MCF 10A (cell line): ENCODE measurements around the gene GRB2. TPM values are rescaled to one million over a fixed set of nuclear protein-coding genes. Genes with fewer than 3 reads are reported as not detected.
A peak's percentile ranks its signal among the peaks of the same experiment; 100 is the strongest.

Source experiments
- BruUV-seq: library from RNA; stranded (reverse); fragments of 400-500 nt; replicated peaks from 2 replicates; lab custom pipeline; 2021; lab: Mats Ljungman, UMichigan
- CTCF ChIA-PET: fragments of 300-600 bp; sonication (Branson Sonifier 250); formaldehyde crosslinking; extraction: SDS; loops from one replicate; lab custom pipeline; 2021; ENCODE audit warnings: antibody characterized with exemption, inconsistent platforms; lab: Yijun Ruan, JAX
- POLR2A ChIA-PET: fragments of 300-600, 350-650 bp; sonication (Branson Sonifier 250); formaldehyde crosslinking; extraction: SDS; loops from one replicate; lab custom pipeline; 2020; ENCODE audit warnings: antibody characterized with exemption, inconsistent platforms; lab: Yijun Ruan, JAX
- DNase-seq: peaks from one replicate; pipeline ENCODE4 v3.0.0-alpha.2; 2018; ENCODE audit not compliant: unreplicated experiment
- H3K27ac Mint-ChIP-seq: one replicate; pipeline ENCODE4 v1.8.0; 2022; ENCODE audit warnings: mild to moderate bottlenecking, low read depth, mixed read lengths; ENCODE audit not compliant: unreplicated experiment
- H3K27me3 Mint-ChIP-seq: one replicate; pipeline ENCODE4 v1.8.0; 2022; ENCODE audit warnings: mixed read lengths; ENCODE audit not compliant: insufficient read depth, unreplicated experiment
- H3K36me3 Mint-ChIP-seq: one replicate; pipeline ENCODE4 v1.8.0; 2022; ENCODE audit warnings: mild to moderate bottlenecking, moderate library complexity, mixed read lengths; ENCODE audit not compliant: insufficient read depth, unreplicated experiment
- H3K4me1 Mint-ChIP-seq: one replicate; pipeline ENCODE4 v1.8.0; 2022; ENCODE audit warnings: mixed read lengths; ENCODE audit not compliant: insufficient read depth, unreplicated experiment
- H3K4me3 Mint-ChIP-seq: one replicate; pipeline ENCODE4 v1.8.0; 2022; ENCODE audit warnings: mild to moderate bottlenecking, moderate library complexity, mixed read lengths; ENCODE audit not compliant: unreplicated experiment
- H3K9me3 Mint-ChIP-seq: one replicate; pipeline ENCODE4 v1.8.0; 2022; ENCODE audit warnings: mixed read lengths; ENCODE audit not compliant: unreplicated experiment
- intact Hi-C: fragments of 100-400 bp; cut with micrococcal nuclease; formaldehyde crosslinking; loops from 2 replicates; pipeline ENCODE4 v1.14.1; 2022
- total RNA-seq: library from RNA; stranded (reverse); gene quantifications from 2 replicates; pipeline ENCODE4 v1.2.3, GENCODE V29; 2022
- TF ChIP-seq, protein P1 (sequence below): fragments of 200-600 bp; IDR thresholded peaks from one replicate; pipeline ENCODE4 v1.8.0; 2022; ENCODE audit warnings: antibody characterized with exemption, mild to moderate bottlenecking; ENCODE audit not compliant: unreplicated experiment

The GRB2 gene
- total RNA-seq, 1 experiment from 2014 or later = 67.1 TPM

DNA sequence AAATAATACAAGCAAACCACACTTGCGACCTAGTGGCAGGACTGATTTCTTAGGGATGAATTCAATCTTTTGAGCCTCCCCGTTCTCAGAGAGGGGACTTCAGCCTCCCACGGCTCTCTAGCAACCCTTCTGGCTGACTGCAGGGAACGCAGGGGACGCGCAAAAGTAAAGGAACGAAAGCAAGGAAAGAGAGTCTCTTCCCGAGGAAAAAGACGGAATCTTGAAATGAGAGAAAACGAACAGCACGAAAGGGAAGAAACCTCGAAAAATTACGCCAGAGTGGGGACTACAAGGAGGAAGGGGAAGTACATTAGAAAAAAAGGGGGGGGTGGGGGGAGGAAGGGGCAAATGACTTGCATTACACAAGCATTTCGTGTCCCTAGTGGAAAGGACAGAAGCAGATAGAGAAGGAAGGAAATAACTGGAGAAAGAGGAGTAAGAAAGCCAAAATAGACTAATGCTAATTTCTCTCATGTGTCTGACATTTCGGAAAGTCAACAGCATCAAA lies 1.2 kb downstream of the GRB2 start:
- Mint-ChIP-seq H3K27ac (peak overlapping the region; percentile 80), H3K36me3 (peaks cover 13% of the 10 kb centered on the region), H3K4me3 (peak overlapping the region; percentile 88), H3K27me3 (no peaks in the 10 kb centered on the region), H3K4me1 (peaks cover 11% of the 10 kb centered on the region), H3K9me3 (no peaks in the 10 kb centered on the region)
- CTCF ChIA-PET = interaction anchor here (0.6 to 1.9 kb wide), 7 partner anchors 14 to 506 kb away, joined by 3 to 15 read pairs (median 3); no protein-coding TSS in a partner anchor
- TF ChIP-seq, protein P1, sequence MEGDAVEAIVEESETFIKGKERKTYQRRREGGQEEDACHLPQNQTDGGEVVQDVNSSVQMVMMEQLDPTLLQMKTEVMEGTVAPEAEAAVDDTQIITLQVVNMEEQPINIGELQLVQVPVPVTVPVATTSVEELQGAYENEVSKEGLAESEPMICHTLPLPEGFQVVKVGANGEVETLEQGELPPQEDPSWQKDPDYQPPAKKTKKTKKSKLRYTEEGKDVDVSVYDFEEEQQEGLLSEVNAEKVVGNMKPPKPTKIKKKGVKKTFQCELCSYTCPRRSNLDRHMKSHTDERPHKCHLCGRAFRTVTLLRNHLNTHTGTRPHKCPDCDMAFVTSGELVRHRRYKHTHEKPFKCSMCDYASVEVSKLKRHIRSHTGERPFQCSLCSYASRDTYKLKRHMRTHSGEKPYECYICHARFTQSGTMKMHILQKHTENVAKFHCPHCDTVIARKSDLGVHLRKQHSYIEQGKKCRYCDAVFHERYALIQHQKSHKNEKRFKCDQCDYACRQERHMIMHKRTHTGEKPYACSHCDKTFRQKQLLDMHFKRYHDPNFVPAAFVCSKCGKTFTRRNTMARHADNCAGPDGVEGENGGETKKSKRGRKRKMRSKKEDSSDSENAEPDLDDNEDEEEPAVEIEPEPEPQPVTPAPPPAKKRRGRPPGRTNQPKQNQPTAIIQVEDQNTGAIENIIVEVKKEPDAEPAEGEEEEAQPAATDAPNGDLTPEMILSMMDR = peak; percentile 82
- BruUV-seq = no TSS peak
- DNase-seq = peak; percentile 82
- POLR2A ChIA-PET = interaction anchor here (0.6 to 4.5 kb wide), 10 partner anchors 9 to 134 kb away, joined by 3 to 108 read pairs (median 10); partner anchors contain the start of genes MIF4GD and SLC25A19
- intact Hi-C loops = loop anchor here (1.0 kb wide), 2 partner anchors 81 to 134 kb away; no protein-coding TSS in a partner anchor

DNA sequence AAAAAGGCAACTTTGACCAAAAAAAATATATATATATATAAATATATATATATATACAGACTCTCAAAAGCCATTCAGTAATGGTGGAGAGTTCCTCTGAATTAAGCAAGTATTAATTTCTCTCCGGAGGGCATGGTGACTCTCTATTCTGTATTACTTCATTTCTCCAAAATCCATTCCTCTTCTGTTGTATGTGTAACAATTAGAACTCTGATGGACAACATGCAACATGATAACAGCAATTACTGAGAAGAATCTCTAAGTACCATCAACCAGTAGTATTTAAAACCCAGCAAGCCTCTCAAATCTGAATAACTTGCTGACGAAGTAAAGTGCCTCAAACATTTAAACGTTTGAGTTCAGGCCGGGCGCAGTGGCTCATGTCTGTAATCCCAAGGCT lies 2.3 kb downstream of the GRB2 start:
- intact Hi-C loops = no loop called here
- Mint-ChIP-seq H3K36me3 (peaks cover 13% of the 10 kb centered on the region), H3K27ac (no peak overlapping the region), H3K4me1 (peaks cover 11% of the 10 kb centered on the region), H3K4me3 (peak overlapping the region; percentile 88), H3K27me3 (no peaks in the 10 kb centered on the region), H3K9me3 (no peaks in the 10 kb centered on the region)
- TF ChIP-seq, protein P1 = no peak
- BruUV-seq = no TSS peak
- DNase-seq = no peak
- ChIA-PET CTCF (interaction anchor here (0.7 to 1.9 kb wide), 5 partner anchors 16 to 126 kb away, joined by 3 to 15 read pairs (median 3); no protein-coding TSS in a partner anchor), POLR2A (interaction anchor here (0.7 to 1.3 kb wide), 2 partner anchors 9 to 82 kb away, joined by 4 to 19 read pairs; no protein-coding TSS in a partner anchor)

DNA sequence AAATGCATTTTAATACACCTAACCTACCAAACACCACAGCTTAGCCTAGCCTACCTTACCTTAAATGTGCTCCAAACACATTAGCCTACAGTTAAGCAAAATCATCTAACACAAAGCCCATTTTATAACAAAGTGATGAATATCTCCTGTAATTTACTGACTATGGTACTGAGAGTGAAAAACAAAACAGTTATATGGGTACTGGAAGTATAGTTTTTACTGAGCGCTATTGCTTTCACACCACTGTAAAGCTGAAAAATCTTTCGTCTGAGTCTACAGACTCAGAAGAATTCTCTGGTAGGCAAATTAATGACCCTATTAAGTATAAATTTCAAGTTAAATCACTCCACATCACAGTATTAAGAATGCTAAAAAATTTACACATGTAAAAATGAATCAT lies 3.5 kb downstream of the GRB2 start:
- no peaks in the 10 kb centered on the region for H3K27me3 Mint-ChIP-seq
- ChIA-PET POLR2A (interaction anchor here (0.5 to 2.1 kb wide), 4 partner anchors 9 to 140 kb away, joined by 3 to 8 read pairs (median 4); partner anchors contain the start of gene MIF4GD), CTCF (interaction anchor here (0.7 to 1.1 kb wide), 3 partner anchors 10 to 453 kb away, joined by 3 to 4 read pairs (median 3); no protein-coding TSS in a partner anchor)
- intact Hi-C loops = no loop called here
- peaks cover 11% of the 10 kb centered on the region for H3K4me1 Mint-ChIP-seq
- H3K36me3 Mint-ChIP-seq = peaks cover 13% of the 10 kb centered on the region
- no peak overlapping the region for H3K27ac Mint-ChIP-seq
- H3K9me3 Mint-ChIP-seq = no peaks in the 10 kb centered on the region
- TF ChIP-seq, protein P1 = no peak
- TSS peak; percentile 9 for BruUV-seq
- no peak overlapping the region for H3K4me3 Mint-ChIP-seq
- no peak for DNase-seq

DNA sequence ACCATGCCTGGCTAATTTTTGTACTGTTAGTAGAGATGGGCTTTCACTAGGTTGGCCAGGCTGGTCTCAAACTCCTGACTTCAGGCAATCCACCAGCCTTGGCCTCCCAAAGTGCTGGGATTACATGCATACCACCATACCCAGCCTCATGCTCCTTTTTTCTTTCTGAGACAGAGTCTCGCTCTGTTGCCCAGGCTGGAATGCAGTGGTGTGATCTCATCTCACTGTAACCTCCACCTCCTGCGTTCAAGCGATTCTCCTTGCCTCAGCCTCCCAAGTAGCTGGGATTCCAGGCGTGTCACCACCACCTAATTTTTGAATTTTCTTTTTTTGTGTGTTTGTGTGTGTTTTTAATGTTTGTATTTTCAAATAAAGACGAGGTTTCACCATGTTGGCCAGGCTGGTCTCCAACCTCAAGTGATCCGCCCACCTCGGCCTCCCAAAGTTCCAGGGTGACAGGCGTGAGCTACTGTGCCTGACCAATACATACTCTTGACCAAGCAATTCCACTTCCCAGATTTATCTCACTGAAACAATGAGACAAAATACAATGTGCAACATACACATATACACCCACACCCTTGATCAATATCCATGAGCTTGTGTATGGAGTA lies 5.0 kb downstream of the GRB2 start:
- DNase-seq = no peak
- H3K9me3 Mint-ChIP-seq = no peaks in the 10 kb centered on the region
- H3K27me3 Mint-ChIP-seq = no peaks in the 10 kb centered on the region
- TF ChIP-seq, protein P1 = no peak
- H3K36me3 Mint-ChIP-seq = peaks cover 13% of the 10 kb centered on the region
- no peak overlapping the region for H3K27ac Mint-ChIP-seq
- peaks cover 9% of the 10 kb centered on the region for H3K4me1 Mint-ChIP-seq
- ChIA-PET CTCF (interaction anchor here (0.6 to 0.7 kb wide), 2 partner anchors 77 to 440 kb away, joined by 4 read pairs; no protein-coding TSS in a partner anchor), POLR2A (interaction anchor here (0.7 to 2.1 kb wide), 2 partner anchors 78 to 131 kb away, joined by 4 to 8 read pairs; no protein-coding TSS in a partner anchor)
- no peak overlapping the region for H3K4me3 Mint-ChIP-seq
- intact Hi-C loops = no loop called here
- BruUV-seq = no TSS peak
